GM19238 (cell line): Measurements from ENCODE around the gene SLC39A11.
"Not testable (repeated sequence)": the region's sequence is repeated elsewhere in the genome, so short reads cannot be mapped to it uniquely, and the experiment has no call there.

Experiments
- DNase-seq: peaks from one replicate; pipeline ENCODE4 v3.0.0; 2011; ENCODE audit warnings: low spot score; ENCODE audit not compliant: insufficient read length

SLC39A11 gene

GRCh38 chr17:73092523-73093135 lies at the start of gene SLC39A11:
SLC39A11 (minus strand) TSS chr17:73092688; CDS start chr17:73088764, 3,924 bp downstream.
- peak; percentile 93 for DNase-seq

GRCh38 chr17:73141411-73141810 lies 48.9 kb upstream of the SLC39A11 start:
- no peak for DNase-seq

GRCh38 chr17:73140566-73140965 lies 48.1 kb upstream of the SLC39A11 start:
- no peak for DNase-seq

- no peak for DNase-seq
These were observed 46.8 kb upstream of the SLC39A11 start for GRCh38 chr17:73139296-73139695.

GRCh38 chr17:73138541-73139138 lies 46.2 kb upstream of the SLC39A11 start:
- no peak for DNase-seq

GRCh38 chr17:73137376-73137775 lies 44.9 kb upstream of the SLC39A11 start:
- no peak for DNase-seq

GRCh38 chr17:73135766-73136165 lies 43.3 kb upstream of the SLC39A11 start:
- no peak for DNase-seq

GRCh38 chr17:73133911-73134649 lies 41.6 kb upstream of the SLC39A11 start:
- no peak for DNase-seq

- DNase-seq: no peak
These were observed 39.6 kb upstream of the SLC39A11 start for GRCh38 chr17:73132085-73132492.

- not testable (repeated sequence) for DNase-seq
These were observed 39.0 kb upstream of the SLC39A11 start for GRCh38 chr17:73131439-73131838.

- DNase-seq: no peak
These were observed 38.5 kb upstream of the SLC39A11 start for GRCh38 chr17:73130977-73131376.

- DNase-seq: no peak
These were observed 36.0 kb upstream of the SLC39A11 start for GRCh38 chr17:73128496-73128895.

GRCh38 chr17:73126716-73127473 lies 34.4 kb upstream of the SLC39A11 start:
- DNase-seq: no peak

- DNase-seq: no peak
These were observed 31.3 kb upstream of the SLC39A11 start for GRCh38 chr17:73123606-73124320.

- DNase-seq: no peak
These were observed 30.6 kb upstream of the SLC39A11 start for GRCh38 chr17:73122953-73123605.

GRCh38 chr17:73121506-73121905 lies 29.0 kb upstream of the SLC39A11 start:
- no peak for DNase-seq

- DNase-seq: no peak
These were observed 27.1 kb upstream of the SLC39A11 start for GRCh38 chr17:73119631-73120030.

- no peak for DNase-seq
These were observed 26.5 kb upstream of the SLC39A11 start for GRCh38 chr17:73118951-73119391.

- DNase-seq: no peak
These were observed 25.7 kb upstream of the SLC39A11 start for GRCh38 chr17:73118139-73118538.

GRCh38 chr17:73112246-73112645 lies 19.8 kb upstream of the SLC39A11 start:
- DNase-seq: no peak

- DNase-seq: no peak
These were observed 18.9 kb upstream of the SLC39A11 start for GRCh38 chr17:73111386-73111785.
